Activated CD8-positive, alpha-beta memory T cell treated with anti-CD3 and anti-CD28 coated beads for 4 hours (primary cell): ENCODE measurements around the gene FUT6.
"Not testable (repeated sequence)": the region's sequence is repeated elsewhere in the genome, so short reads cannot be mapped to it uniquely, and the experiment has no call there.

Source experiments
- DNase-seq, 2 donors: peaks; one replicate each; pipeline ENCODE4 v3.0.0-alpha.2; 2020; ENCODE audit warnings: low read depth in 2 of 2

FUT6 gene

GRCh38 chr19:5786593-5787408 lies 52.7 kb downstream of the FUT6 start:
- no peak for DNase-seq

- no peak for DNase-seq
Observed at GRCh38 chr19:5785423-5785822, 54.1 kb downstream of the FUT6 start.

- DNase-seq: no peak
Observed at GRCh38 chr19:5784581-5785147, 54.8 kb downstream of the FUT6 start, which contains the start of gene PRR22. PRR22 (minus strand) TSS chr19:5784746; CDS start chr19:5784660, 86 bp downstream.

GRCh38 chr19:5782945-5783919 lies 56.3 kb downstream of the FUT6 start:
- DNase-seq: no peak

GRCh38 chr19:5782322-5782721 lies 57.2 kb downstream of the FUT6 start:
- DNase-seq: no peak

- not testable (repeated sequence) for DNase-seq
Observed at GRCh38 chr19:5780916-5781315, 58.6 kb downstream of the FUT6 start.
